ENCODE results near the gene SRCIN1. TPM values are rescaled to one million over a fixed set of nuclear protein-coding genes. Genes with fewer than 3 reads are reported as not detected.

The SRCIN1 gene, protein sequence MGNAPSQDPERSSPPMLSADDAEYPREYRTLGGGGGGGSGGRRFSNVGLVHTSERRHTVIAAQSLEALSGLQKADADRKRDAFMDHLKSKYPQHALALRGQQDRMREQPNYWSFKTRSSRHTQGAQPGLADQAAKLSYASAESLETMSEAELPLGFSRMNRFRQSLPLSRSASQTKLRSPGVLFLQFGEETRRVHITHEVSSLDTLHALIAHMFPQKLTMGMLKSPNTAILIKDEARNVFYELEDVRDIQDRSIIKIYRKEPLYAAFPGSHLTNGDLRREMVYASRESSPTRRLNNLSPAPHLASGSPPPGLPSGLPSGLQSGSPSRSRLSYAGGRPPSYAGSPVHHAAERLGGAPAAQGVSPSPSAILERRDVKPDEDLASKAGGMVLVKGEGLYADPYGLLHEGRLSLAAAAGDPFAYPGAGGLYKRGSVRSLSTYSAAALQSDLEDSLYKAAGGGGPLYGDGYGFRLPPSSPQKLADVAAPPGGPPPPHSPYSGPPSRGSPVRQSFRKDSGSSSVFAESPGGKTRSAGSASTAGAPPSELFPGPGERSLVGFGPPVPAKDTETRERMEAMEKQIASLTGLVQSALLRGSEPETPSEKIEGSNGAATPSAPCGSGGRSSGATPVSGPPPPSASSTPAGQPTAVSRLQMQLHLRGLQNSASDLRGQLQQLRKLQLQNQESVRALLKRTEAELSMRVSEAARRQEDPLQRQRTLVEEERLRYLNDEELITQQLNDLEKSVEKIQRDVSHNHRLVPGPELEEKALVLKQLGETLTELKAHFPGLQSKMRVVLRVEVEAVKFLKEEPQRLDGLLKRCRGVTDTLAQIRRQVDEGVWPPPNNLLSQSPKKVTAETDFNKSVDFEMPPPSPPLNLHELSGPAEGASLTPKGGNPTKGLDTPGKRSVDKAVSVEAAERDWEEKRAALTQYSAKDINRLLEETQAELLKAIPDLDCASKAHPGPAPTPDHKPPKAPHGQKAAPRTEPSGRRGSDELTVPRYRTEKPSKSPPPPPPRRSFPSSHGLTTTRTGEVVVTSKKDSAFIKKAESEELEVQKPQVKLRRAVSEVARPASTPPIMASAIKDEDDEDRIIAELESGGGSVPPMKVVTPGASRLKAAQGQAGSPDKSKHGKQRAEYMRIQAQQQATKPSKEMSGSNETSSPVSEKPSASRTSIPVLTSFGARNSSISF
- under 0.01 and 0.11 TPM in 2 replicates for total RNA-seq

GRCh38 chr17:38605841-38606645 lies at the start of gene SRCIN1:
TSS of gene SRCIN1 (minus strand) at chr17:38605952. CDS start at chr17:38605705, 247 bp downstream.

Other genes with a start within 250 kb of the SRCIN1 start
- 53.6 and 58.0 TPM in 2 replicates for gene ARHGAP23, start 177.5 kb downstream of the SRCIN1 start, total RNA-seq
- gene EPOP, start 69.0 kb upstream of the SRCIN1 start, total RNA-seq, result 1.1 and 1.7 TPM in 2 replicates
- gene MLLT6, start 99.3 kb upstream of the SRCIN1 start, total RNA-seq, result 27.1 and 30.6 TPM in 2 replicates
- 3.8 and 4.6 TPM in 2 replicates for gene CISD3, start 124.4 kb upstream of the SRCIN1 start, total RNA-seq
- 3.5 and 3.8 TPM in 2 replicates for gene PCGF2, start 142.4 kb upstream of the SRCIN1 start, total RNA-seq
- 236 and 243 TPM in 2 replicates for gene PSMB3, start 146.8 kb upstream of the SRCIN1 start, total RNA-seq
- 42.5 and 42.6 TPM in 2 replicates for gene PIP4K2B, start 193.6 kb upstream of the SRCIN1 start, total RNA-seq
- gene CWC25, start 219.4 kb upstream of the SRCIN1 start, total RNA-seq, result 11.6 and 13.1 TPM in 2 replicates
- gene RPL23, start 247.8 kb upstream of the SRCIN1 start, total RNA-seq, result 1,226 and 1,441 TPM in 2 replicates